RPMI8226 (cell line): ENCODE measurements around the gene ABO.
A peak's percentile ranks its signal among the peaks of the same experiment; 100 is the strongest.
"Not testable (repeated sequence)": the region's sequence is repeated elsewhere in the genome, so short reads cannot be mapped to it uniquely, and the experiment has no call there.

Experiments
- DNase-seq: peaks from one replicate; pipeline ENCODE4 v3.0.0-alpha.2; 2015

The ABO gene

DNA sequence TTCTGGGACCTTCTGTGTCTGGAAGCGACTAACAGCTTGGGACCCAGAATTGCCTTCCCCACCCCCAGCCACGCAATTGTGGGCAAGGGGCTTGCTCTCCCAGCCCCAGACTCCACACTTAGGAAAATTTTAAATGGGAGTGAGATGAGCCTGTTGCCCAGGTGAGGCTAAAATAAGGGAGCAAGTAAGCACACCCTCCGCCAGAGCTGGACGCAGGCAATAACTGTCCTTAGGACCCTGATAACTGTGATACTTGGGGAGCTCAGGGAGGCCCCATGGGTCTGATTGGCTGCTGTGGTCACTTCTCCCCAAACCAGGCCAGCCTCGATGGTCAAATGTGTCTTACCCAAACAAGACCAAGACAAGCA lies 13.3 kb downstream of the ABO start:
- no peak for DNase-seq

DNA sequence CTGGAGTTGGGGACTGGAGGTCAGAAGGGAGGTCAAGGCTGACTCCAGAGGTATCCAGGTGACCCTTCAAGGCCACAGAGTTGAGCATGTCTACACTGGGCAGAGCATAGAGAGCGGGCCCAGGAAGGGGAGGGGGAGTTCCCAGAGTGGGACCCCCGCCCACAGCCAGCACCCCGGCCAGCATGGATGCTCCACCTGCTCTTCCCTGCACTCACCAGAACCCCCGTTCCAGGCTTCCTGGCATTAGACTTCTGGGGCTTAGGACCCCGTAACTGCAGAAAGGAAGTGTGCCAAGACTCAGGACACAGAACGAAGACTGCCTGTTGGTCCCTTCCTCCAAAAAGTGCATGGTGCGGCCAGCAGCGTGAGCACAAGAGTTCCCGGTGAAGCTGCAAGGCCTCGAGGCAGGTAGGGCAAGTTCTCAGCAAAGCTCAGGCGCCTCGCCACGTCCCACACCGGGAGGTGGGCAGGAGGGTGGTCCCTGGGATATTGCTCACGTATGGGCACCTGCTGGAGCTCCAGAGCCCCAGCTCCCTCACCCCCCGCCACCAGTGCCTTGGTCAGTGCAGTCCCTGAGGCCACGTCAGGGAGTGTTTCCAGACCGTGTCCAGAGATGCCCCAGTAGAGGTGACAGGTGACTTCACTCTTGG lies 13.8 kb downstream of the ABO start:
- DNase-seq, result no peak

DNA sequence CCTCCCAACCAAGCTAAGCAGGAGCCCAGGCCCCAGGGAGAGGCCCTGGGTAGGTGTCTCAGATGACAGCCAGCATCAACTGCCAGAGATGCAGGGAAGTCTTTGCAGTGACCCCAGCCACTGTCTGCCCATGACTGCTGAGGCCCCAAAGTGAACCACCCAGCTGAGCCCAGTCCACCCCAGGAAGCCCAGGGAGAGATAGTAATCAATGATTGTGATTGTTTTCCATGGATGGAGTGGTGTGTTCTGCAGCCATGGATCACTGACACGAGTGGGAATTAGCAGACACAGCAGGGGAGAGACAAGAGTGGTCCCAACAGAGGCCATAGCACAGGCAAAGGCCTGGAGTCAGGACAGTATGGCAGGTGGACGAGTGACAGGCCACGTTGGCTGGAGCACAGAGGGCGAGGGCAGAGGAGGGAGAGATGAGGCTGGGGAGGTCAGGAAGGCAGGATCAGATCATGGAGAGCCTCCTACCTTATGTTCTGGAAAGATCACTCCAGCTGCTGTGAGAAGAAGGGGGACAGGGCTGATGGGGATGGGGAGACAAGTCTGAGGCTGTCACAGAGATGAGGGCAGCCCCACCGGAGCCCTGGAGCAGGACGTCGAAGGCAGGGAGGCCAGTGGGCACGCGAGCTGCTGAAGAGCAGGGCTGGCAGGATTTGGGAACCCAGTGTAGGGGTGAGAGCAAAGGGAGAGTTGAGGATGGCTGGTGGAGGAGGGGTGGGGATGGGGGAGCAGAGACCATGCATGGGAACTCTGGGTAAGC lies 14.5 kb downstream of the ABO start:
- DNase-seq, result no peak

DNA sequence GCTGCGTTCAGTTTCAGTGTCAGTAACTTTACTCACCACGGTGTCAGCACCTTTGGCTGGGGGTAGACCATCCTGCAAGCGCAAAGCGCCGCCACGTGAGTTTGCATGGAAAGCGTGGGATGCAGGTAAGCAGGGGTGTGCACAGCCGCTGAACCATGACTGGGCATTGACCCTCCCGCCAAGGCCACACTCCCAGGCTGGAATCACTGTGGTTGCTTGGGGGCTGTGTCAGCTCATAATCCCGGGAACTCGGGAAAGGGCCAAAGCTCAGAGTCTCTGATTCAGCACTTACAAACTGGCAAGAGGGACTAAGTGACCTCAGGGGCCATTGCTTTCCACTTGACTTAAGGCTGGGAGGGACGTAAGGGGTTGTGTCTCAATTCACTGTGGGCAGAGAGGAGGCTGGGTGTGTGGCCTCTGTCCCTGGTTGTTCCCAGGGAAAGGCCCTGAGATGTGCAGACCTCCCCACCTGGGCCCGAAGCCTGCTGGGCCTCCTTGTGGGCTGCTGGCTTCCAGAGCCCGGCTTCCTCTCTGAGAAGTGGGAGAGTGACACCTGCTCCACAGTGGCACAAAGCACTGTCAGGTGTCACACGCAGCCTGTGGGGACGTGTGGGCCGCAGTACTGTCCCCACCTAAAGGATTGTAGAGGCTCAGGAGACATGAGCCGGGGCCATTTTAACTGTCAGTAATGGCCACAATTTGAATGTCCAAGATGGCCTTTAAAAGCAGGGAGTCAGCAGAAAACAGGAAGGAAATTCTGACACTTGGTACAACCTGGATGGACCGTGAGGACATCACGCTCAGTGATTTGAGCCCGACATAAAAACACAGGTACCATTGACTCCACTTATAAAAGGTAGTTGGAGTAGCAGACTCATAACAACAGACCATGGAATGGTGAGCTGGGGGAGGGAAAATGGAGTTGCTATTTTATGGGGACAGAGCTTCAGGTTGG lies 16.7 kb downstream of the ABO start:
- no peak for DNase-seq

DNA sequence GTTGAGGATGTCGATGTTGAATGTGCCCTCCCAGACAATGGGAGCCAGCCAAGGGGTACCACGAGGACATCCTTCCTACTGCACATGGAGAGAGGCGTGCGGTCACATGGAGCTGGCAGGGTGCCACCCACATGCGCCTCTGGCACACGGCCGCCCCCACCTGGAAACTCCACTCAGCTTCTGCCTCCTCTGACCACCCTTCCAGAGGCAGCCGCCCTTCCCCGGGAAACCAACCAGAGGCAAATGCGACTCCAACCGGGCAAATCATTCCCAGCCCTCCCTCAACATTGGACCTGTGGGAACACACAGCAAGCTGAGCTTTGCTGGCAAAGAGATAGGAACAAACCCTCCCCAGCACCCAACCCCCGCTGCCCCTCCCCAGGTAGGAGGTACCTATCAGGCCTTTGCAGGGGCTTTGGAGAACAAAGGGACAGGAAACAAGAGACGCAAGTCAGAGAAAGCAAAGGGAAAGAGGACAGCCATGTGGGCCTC lies 17.5 kb downstream of the ABO start:
- peak; percentile 45 for DNase-seq

DNA sequence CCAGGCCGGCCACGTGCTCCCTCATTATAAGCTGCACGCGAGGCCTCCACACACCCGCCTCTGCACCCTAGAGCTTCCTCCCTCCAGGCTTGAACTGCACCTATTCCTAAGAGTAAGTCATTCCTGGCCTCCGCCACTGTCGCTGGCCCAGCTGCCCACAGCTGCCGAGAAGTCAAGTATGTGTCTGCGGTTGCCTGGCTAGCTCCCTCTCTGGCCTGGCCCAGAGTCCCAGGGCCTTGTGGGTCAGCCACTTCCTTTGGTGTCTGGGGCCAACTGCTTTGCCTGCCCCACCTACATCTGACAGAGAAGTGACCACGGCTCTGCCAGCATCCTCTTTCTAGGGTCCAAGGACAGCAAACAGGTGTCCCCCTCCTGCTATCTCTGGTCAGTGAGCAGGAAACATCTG lies 18.3 kb downstream of the ABO start:
- DNase-seq, result no peak

DNA sequence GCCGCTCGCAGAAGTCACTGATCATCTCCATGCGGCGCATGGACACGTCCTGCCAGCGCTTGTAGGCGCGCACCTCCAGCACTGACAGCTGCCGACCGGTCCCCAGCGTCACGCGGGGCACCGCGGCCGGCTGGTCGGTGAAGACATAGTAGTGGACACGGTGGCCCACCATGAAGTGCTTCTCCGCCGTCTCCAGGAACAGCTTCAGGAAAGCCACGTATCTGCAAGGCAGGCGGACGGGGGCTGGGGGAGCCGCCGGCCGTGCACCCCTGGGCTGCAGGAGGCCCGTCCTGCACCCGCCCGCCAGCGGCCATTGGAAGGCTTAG lies 18.9 kb downstream of the ABO start:
- no peak for DNase-seq

DNA sequence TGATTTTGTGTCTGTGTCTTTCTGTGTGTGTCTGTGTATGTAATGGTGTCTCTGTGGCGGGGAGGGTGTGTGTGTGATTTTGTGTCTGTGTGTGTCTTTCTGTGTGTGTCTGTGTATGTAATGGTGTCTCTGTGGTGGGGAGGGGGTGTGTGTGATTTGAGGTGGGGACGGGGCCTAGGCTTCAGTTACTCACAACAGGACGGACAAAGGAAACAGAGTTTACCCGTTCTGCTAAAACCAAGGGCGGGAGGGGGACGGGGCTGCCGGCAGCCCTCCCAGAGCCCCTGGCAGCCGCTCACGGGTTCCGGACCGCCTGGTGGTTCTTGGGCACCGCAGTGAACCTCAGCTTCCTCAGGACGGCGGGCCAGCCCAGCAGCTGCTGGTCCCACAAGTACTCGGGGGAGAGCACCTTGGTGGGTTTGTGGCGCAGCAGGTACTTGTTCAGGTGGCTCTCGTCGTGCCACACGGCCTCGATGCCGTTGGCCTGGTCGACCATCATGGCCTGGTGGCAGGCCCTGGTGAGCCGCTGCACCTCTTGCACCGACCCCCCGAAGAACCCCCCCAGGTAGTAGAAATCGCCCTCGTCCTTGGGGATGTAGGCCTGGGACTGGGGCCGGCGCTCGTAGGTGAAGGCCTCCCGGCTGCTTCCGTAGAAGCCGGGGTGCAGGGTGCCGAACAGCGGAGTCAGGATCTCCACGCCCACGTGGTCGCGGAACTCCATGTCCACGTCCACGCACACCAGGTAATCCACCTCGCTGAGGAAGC lies 19.4 kb downstream of the ABO start:
- DNase-seq, result no peak

DNA sequence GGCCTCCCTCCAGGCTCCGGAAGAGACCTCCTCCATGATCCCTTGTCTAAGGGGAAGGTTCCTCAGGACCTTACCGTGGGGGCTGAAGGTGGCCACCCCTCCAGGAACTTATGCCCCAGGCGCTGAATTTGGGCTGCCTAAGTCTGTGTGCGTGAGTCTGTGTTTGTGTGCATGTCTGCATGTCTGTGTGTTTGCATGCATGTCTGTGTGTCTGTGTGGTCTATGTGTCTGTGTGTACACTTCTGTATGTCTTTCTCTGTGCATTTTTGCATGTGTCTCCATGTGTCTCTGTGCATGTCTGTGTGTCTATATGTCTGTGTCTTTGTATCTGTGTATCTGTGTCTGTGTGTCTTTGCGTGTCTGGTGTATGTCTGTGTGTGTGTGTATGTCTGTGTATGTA lies 20.5 kb downstream of the ABO start:
- DNase-seq, result no peak

DNA sequence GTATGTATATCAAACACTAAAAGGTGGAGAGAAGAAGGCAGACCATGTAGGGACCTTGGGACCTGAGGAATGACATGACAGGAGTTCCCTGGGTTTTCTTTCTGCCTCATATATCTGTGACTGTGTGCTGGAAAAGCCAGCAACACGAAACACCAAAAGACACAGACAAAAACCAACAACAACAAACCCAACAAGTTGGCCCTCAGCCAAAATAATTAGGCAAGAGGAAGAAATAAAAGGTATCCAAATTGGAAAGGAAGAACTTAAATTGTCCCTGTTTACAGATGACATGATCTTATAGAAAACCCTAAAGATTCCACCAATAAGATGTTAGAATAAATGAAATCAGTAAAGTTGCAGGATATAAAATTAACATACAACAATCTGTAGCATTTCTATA lies 21.7 kb downstream of the ABO start:
- no peak for DNase-seq

DNA sequence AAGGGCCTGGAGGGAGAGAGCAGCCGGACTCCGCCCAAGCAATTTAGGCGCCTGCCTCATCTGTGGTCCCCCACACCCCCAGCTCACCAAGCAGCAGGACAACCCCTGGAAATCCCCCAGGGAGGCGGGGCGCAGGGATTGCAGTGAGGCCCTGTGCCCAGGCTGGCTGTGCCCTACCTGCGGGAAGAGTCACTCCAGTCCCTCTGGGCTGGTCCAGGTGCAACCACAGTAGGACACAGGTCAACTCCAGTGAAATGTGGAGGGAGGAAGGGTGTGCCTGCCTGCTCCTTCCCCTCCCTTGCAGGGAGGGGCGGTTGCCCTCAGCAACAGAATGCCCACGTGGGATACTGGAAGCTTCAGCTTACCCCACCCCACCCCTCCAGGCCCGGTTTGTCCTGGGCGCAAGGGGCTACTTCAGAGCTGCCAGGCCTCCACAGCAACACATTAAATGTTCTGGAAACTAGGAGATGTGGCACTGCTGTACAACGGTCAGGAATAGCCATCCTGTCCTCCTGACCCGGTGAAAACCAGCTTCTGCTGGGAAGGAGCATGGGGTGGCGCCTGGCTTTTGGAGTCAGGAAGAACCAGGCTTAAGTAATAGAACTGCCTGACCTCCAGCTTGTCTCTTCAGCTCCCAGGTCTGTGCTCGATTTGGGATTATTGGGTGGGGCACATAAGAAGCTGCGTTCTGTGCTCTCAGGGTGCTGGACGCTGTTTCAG lies 22.5 kb downstream of the ABO start:
- DNase-seq, result no peak

DNA sequence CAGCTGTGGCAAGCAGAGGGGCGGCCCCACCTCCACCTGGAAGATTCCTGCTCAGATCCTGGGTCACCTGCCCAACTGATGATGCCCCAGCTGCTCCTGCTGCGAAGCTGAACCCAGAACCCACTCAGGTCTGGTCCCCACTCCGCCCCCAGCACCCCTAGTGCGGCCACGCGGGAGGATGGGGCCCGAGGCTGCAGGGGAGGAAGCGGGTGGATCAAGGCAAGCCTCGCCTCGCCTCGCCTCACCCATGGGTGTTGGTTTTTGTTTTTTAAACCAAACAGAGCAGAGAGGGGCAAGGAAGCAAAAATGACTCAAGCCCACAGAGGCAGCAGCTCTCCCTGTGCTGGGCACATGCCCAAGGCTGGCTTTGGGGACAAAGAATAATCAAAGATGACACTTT lies 23.2 kb downstream of the ABO start:
- DNase-seq, result no peak

DNA sequence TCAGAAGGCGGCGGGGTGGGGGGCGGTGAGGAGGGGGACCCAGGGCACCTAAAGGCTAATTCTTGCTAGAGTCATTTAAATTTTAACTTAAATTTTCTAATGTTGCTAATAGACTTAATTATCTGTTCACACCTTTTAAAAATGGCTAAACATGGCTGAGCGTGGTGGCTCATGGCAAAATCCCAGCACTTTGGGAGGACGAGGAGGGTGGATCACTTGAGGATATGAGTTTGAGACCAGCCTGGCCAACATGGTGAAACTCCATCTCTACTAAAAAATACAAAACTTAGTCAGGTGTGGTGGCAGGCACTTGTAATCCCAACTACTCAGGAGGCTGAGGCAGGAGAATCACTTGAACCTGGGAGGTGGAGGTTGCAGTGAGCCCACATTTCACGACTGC lies 23.8 kb downstream of the ABO start:
- not testable (repeated sequence) for DNase-seq

DNA sequence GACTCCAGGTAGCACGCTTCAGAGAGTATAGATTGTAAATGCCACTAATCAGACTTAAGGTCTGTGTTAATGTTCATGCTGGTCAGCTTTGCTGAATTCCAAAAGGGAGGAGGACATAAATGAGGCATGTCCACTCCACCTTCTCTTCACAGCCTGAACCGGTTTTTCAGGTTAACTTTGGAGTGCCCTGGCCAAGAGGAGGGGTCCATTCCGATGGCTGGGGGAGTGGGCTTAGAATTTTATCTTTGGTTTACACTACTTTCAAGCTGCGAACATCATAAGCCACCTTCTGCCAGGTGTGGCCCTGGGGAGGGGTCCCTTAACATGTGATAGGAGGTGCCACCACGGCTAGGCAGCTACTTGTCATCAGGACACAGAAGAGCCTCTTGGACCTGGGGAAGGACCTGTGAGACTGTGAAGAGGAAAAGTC lies 24.2 kb downstream of the ABO start:
- DNase-seq, result no peak

DNA sequence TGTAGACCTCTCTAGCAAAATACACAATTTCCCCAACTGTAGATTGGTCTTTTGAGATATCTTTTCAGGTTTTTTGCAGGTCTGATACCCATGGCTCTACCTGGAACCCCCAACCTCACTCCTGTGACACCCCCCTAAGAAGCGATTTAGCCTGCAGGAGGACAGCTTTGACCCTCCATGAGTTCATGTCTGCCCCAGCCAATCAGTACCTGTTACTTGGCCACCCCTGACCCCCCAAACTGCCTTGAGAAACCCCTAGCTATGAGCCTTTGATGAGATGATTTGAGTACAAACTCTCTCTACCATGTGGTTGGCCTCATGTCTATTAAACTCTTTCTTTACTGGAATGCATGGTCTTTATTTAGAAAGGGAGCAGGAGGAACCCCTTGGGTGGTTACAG lies 25.7 kb downstream of the ABO start:
- DNase-seq, result no peak

DNA sequence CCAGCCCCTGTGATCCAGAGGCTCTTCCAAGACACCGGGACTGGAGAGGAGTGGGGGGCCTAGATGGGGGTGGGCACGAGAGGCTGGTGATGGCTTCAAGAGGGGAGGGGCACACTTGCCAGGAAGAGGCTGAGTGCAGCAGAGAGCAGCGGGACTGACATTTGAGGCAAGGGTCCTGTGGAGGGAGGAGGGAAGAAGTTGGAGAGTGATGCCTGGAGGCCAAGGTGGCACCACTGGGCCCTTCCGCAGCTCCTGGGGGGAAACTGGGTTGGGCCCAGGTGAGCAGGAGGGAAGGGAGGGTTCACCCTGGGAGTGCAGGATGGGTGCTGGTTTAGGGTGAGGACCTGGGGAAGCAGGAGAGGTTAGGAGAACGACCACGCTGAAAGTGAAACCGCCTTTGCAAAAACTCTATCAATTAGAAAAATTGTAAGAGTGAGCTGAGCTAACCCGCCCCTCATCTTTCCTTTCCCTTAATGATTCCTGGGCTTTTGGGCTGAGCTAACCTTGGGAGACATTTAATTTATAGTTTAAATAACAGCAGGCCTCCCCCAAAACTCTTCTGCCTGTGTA lies 26.2 kb downstream of the ABO start:
- no peak for DNase-seq

DNA sequence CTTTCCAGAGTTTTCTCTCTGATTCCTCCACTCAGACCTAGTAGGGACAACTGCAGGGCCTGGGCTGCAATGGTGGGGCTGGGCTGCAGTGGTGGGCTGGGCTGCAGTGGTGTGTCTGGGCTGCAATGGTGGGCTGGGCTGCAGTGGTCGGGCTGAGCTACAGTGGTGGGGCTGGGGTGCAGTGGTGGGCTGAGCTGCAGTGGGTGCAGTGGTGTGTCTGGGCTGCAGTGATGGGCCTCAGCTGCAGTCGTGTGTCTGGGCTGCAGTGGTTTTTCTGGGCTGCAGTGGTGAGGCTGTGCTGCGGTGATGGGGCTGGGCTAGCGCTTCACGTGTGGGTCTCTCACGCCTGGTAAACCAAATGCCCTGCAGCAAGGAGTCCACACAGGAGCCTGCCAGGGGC lies 27.4 kb downstream of the ABO start:
- DNase-seq, result no peak

DNA sequence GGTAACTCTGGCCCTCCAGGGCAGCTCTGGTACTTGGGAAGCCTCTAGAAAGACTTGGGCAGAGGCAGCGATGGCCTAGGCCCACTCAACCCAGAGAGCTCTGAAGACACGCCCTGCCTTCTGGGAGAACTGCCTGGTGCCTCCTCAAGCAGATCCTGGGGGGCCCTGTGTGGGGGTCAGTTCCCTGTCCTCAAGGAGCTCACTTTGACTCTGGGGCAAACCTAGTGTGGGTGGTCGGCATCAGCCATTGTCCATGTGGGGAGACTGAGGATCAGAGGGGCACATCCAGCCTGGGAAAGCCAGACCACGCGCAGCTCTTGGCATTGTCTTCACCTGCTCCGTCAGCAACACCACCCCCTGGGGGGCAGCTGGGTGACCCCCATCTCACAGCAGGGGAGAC lies 28.0 kb downstream of the ABO start:
- no peak for DNase-seq

DNA sequence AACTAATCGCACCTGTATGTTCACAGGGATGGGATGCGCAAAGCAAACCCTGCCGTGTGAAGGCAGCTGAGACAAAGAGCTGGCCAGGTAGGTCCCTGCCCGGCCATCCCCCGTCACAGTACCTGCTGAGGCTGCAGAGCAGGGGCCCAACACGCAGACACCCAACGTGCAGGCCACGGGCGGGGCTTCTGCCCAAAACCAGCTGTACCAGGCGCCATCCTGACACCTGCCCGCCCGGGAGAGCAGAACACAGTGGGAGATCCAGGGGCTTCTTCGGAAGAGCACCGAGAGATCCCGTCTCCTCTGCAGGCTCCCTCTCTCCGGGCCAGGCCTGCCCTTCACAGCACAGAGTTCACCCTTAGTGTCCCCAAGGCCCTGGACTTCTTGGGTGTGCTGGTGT lies 28.4 kb downstream of the ABO start:
- no peak for DNase-seq

DNA sequence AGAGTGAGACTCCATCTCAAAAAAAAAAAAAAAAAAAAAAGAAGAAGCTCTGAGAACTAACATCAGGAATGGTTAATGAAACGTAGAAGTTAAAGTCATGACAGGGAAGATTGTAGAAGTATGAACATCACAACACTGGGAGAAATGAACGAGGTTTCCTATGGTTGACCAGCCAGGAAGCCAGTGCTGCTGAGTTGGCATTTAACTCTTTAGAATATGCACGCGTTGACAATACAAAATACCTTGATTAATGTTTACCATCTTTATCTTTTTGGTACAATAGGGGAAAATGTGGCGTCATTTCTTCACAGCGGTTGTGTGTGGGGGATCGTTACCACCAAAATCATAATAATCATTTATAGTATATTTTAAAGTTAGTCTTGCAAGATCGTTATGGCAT lies 32.0 kb downstream of the ABO start:
- DNase-seq, result no peak

DNA sequence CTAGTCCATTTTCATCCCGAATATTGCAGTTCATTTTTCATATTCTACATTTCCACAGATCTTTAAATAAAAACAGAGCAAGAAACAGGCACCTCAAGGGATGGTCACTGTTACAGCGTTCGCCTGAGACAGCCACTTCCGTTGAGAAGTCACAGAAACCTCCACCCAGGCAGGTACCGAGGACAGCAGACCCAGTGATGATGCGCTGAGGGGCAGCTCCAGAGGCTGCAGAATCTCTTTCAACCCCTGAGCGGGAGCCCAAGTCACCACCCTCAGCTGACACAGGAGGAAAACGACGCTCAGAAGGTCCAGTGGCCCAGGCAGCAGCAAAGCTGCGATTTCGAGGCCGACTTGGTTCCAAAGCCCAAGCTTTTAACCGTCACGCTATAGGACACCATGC lies 32.8 kb downstream of the ABO start:
- no peak for DNase-seq

DNA sequence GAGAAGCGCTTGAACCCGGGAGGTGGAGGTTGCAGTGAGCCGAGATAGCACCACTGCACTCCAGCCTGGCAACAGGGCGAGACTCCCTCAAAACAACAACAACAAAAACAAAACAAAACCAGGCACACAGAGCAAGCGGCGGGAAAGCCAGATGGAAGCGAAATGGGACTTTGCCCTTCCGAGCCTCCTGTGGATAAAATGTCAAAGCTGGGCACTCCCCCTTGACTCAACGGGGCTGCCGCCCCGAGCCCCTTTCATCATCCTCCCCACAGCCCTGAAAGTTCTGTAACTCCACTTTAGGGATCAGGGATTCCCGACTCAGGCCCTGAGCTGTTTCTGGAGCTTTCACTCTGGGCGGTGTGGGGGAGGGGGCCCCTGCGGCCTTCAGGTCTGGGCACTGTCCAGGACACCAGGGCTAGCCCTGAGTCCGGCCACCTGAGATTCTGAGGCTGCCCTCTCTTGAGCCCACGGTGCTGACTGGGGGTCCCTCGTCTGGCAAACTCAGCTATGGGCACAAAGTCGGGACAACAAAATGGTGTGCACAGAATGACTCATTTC lies 35.4 kb downstream of the ABO start:
- no peak for DNase-seq
